Activated CD8-positive, alpha-beta memory T cell treated with anti-CD3 and anti-CD28 coated beads, Interleukin-2, amount 50 U/mL, for 4 hours (primary cell): ENCODE measurements around the gene OR2C1.

Experiments
- DNase-seq: peaks from one replicate; pipeline ENCODE4 v3.0.0-alpha.2; 2020

OR2C1 gene

DNA sequence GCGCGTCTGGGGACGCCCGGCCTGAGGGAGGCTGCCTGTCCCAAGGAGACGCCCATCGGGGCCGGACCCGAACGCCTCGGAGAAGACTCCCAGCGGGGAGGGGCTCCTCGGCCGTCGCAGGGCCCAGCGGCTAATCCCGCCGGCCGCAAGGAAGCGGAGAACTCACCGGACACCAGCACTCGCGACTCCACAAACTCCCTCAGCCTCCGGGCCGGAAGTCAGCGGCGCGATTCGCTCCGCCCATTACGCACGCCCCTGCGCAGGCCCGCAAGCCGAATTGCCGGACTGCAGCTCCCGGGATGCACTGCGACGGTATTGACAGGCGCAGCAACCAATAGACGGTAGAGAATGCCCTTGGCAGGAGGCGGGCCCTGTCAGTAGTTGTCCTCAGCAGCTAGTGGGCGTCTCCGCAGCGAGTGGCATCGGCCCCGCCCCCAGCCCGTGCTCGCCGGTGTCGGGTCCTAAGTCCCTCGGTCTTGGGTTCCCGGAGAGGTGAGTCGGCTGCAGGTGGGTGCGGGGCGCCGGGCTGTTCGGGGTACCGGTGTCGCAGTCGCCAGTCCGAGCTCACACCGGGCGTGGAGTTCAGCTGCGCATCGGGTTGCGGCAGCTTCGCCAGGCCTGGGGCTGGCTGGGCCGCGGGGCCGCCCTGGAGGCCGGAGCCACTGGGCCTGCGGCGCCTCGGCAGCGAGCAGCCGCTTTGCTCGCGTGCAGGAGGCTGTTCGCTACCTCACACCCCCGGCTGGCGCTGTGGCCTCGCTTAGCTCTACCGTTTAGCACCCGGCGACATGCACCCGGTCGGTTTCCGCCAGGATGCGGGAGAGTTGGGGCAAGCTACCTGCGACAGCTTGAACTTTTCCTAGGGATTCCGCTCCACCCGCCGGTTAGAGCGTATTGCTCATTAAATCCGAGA lies 45.3 kb downstream of the OR2C1 start, which contains the start of the genes ZNF174 and ZSCAN32:
TSS of gene ZNF174 (plus strand) at position 437 of the 910 bp plus-strand sequence. CDS start 790 bp downstream, outside the sequence.
TSS of gene ZSCAN32 (minus strand) at position 226 of the 910 bp plus-strand sequence. CDS start 3,447 bp downstream, outside the sequence.
- DNase-seq: peak; percentile 98

DNA sequence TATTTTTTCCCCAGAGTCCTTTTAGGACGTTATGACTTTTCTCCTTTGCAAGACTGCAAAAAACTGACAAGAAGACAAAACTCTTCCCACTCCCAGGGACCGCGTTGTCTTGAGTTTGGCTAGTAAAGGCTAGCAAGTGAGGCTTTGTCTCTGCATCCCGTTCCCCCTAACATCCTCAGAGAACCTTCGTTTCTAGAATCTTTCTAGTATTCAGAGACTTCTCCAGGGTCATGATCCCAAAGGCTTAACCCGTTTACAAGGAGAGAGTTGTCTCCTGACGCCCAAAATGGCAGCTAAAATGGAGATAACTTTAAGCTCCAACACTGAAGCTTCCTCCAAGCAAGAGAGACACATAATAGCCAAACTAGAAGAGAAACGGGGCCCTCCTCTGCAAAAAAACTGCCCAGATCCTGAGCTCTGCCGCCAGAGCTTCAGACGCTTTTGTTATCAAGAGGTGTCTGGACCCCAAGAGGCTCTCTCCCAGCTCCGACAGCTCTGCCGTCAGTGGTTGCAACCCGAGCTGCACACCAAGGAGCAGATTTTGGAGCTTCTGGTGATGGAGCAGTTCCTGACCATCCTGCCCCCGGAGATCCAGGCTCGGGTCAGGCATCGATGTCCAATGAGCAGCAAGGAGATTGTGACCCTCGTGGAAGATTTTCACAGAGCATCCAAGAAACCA lies 46.2 kb downstream of the OR2C1 start:
- DNase-seq: no peak
